Naive thymus-derived CD4-positive, alpha-beta T cell (primary cell): ENCODE results near the gene UNC13B. TPM values are rescaled to one million over a fixed set of nuclear protein-coding genes. Genes with fewer than 3 reads are reported as not detected.
"Not testable (repeated sequence)": the region's sequence is repeated elsewhere in the genome, so short reads cannot be mapped to it uniquely, and the experiment has no call there.

Experiments used
- ATAC-seq: fragments of 150-1000 bp; cut with Tn5 transposase; 2 replicates; pipeline ENCODE4 v1.10.0; 2021; ENCODE audit warnings: mild to moderate bottlenecking, moderate library complexity
- CTCF ChIA-PET: fragments of 350-600 bp; sonication (Branson Sonifier 250); formaldehyde crosslinking; loops from one replicate; lab custom pipeline; 2021; ENCODE audit warnings: antibody characterized with exemption; lab: Charles Lee
- POLR2A ChIA-PET: fragments of 350-600 bp; sonication (Branson Sonifier 250); formaldehyde crosslinking; loops from one replicate; lab custom pipeline; 2021; ENCODE audit warnings: antibody characterized with exemption, inconsistent platforms; lab: Charles Lee
- DNase-seq, 9 donors: peaks; one replicate each; pipeline versions ENCODE4 v3.0.0 to v3.0.0-alpha.2; 2020 to 2022; ENCODE audit warnings: mixed read lengths in 1 of 9
- H3K27ac ChIP-seq: one replicate; pipeline ENCODE4 v1.7.0; 2013; ENCODE audit warnings: mild to moderate bottlenecking, low read depth, low read length, moderate library complexity
- H3K27me3 ChIP-seq, 2 donors: one replicate each; pipeline ENCODE4 v1.7.0; 2013; ENCODE audit warnings: low read length in 2 of 2, mild to moderate bottlenecking in 2 of 2, moderate library complexity in 2 of 2; ENCODE audit not compliant: control insufficient read depth in 2 of 2, insufficient read depth in 2 of 2
- H3K36me3 ChIP-seq, 3 experiments: 1 replicate in 2 of 3; 2 replicates in 1 of 3; pipeline ENCODE4 v1.7.0; 2013; ENCODE audit warnings: low read length in 3 of 3, mild to moderate bottlenecking in 3 of 3, moderate library complexity in 1 of 3; ENCODE audit not compliant: insufficient read depth in 3 of 3, control insufficient read depth in 2 of 3
- H3K4me1 ChIP-seq, 2 donors: one replicate each; pipeline ENCODE4 v1.7.0; 2013; ENCODE audit warnings: low read length in 2 of 2, mild to moderate bottlenecking in 2 of 2, moderate library complexity in 1 of 2; ENCODE audit not compliant: control insufficient read depth in 2 of 2, insufficient read depth in 2 of 2
- H3K4me3 ChIP-seq: 2 replicates; pipeline ENCODE4 v1.7.0; 2013; ENCODE audit warnings: mild to moderate bottlenecking, low read length
- H3K9me3 ChIP-seq, 3 experiments: 1 replicate in 2 of 3; 2 replicates in 1 of 3; pipeline ENCODE4 v1.7.0; 2013; ENCODE audit warnings: low read length in 3 of 3; ENCODE audit not compliant: control insufficient read depth in 2 of 3
- H3K27ac Mint-ChIP-seq, 9 donors: one replicate each; pipeline ENCODE4 v1.8.0; 2020 to 2022; ENCODE audit warnings: mixed read lengths in 9 of 9, mild to moderate bottlenecking in 8 of 9, moderate library complexity in 5 of 9, inconsistent platforms in 2 of 9
- H3K27me3 Mint-ChIP-seq, 5 donors: one replicate each; pipeline ENCODE4 v1.8.0; 2021 to 2022; ENCODE audit warnings: mixed read lengths in 5 of 5, mild to moderate bottlenecking in 1 of 5
- H3K36me3 Mint-ChIP-seq, 5 donors: one replicate each; pipeline ENCODE4 v1.8.0; 2020 to 2022; ENCODE audit warnings: mixed read lengths in 5 of 5, mild to moderate bottlenecking in 3 of 5, inconsistent platforms in 1 of 5
- H3K4me1 Mint-ChIP-seq, 7 donors: one replicate each; pipeline ENCODE4 v1.8.0; 2020 to 2022; ENCODE audit warnings: mixed read lengths in 7 of 7, mild to moderate bottlenecking in 3 of 7, inconsistent platforms in 1 of 7
- H3K4me3 Mint-ChIP-seq, 10 donors: one replicate each; pipeline ENCODE4 v1.8.0; 2020 to 2022; ENCODE audit warnings: mild to moderate bottlenecking in 10 of 10, mixed read lengths in 10 of 10, moderate library complexity in 6 of 10, inconsistent platforms in 2 of 10
- H3K9me3 Mint-ChIP-seq, 11 donors: one replicate each; pipeline ENCODE4 v1.8.0; 2020 to 2022; ENCODE audit warnings: mixed read lengths in 11 of 11, mild to moderate bottlenecking in 4 of 11, inconsistent platforms in 1 of 11, moderate library complexity in 1 of 11
- intact Hi-C, 2 donors: fragments of 100-400 bp; cut with micrococcal nuclease; formaldehyde crosslinking; loops; one replicate each; pipeline ENCODE4 v1.15.1; 2023
- polyA plus RNA-seq, 2 donors: library from polyadenylated mRNA; unstranded; fragments of 300-500 nt; fragmentation: Illumina TruSeq; gene quantifications; one replicate each; pipeline ENCODE4 v1.2.3, GENCODE V29; 2021
- total RNA-seq, 6 experiments: library from RNA in 5 of 6; stranded (reverse) in 5 of 6; gene quantifications; 1 replicate in 5 of 6; 2 replicates in 1 of 6; pipeline ENCODE4 v1.2.3 and lab custom pipeline; 2021 to 2026

UNC13B gene
- total and polyA plus RNA-seq, 7 experiments from 2014 or later = 0.21 to 1.6 (median 0.85) TPM

DNA sequence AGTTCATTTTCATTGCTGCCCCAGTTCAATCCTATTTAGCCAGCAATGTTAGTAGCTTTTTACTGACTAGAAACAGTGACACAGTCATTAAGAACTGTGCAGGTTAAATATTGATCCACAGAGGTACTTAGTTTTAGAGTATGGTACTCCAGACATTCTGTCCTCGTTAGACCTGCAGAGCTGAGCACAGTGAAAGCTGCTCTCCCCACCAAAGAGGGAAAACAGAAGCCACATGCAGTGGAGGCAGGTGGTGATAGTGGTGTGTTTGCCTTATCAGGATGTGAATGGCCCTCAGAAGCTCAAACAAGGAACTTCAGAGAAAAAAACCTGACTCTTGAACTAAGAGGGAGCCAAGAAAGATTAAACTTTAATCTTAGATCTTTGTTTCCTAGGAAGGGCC lies 75.5 kb downstream of the UNC13B start:
- Mint-ChIP-seq H3K27me3 (peaks cover 7 to 13% (median 12%) of the 10 kb centered on the region in 5 donors), H3K4me3 (no peak overlapping the region), H3K4me1 (no peaks in the 10 kb centered on the region), H3K9me3 (peaks cover 0 to 14% (median 4%) of the 10 kb centered on the region in 11 donors), H3K36me3 (peaks cover 0 to 7% (median 4%) of the 10 kb centered on the region in 5 donors), H3K27ac (no peak overlapping the region)
- H3K9me3 ChIP-seq = no peaks in the 10 kb centered on the region
- H3K36me3 ChIP-seq = no peaks in the 10 kb centered on the region
- no peaks in the 10 kb centered on the region for H3K4me1 ChIP-seq
- DNase-seq (no peak), ATAC-seq (no peak)
- intact Hi-C loops = no loop called here
- H3K27me3 ChIP-seq = no peaks in the 10 kb centered on the region
- POLR2A ChIA-PET = no interaction called here
- CTCF ChIA-PET = no interaction called here
- no peak overlapping the region for H3K4me3 ChIP-seq
- H3K27ac ChIP-seq = no peak overlapping the region

DNA sequence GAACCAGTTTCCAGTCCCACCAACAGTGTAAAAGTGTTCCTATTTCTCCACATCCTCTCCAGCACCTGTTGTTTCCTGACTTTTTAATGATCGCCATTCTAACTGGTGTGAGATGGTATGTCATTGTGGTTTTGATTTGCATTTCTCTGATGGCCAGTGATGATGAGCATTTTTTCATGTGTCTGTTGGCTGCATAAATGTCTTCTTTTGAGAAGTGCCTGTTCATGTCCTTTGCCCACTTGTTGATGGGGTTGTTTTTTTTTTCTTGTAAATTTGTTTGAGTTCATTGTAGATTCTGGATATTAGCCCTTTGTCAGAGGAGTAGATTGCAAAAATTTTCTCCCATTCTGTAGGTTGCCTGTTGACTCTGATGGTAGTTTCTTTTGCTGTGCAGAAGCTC lies 84.1 kb downstream of the UNC13B start:
- POLR2A ChIA-PET, H3K27ac Mint-ChIP-seq, intact Hi-C loops: not testable (repeated sequence)

DNA sequence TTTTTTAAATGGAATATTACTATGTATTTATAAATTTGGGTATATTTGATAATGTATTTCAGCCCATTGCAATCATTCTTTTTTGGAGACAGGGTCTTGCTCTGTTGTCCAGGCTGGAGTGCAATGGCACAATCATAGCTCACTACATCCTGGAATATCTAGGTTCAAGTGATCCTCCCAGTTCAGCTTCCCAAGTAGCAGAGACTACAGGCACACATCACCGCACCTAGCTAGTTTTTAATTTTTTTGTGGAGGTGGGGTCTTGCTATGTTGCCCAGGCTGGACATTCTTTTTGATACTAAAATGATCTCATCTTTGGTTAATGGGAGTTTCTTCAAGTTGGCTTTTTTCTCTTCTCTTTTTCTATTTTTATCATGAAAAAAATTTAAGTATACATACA lies 91.3 kb downstream of the UNC13B start:
- Histone ChIP-seq H3K27ac (no peak overlapping the region), H3K27me3 (no peaks in the 10 kb centered on the region), H3K4me1 (no peaks in the 10 kb centered on the region), H3K4me3 (no peak overlapping the region), H3K36me3 (no peaks in the 10 kb centered on the region), H3K9me3 (no peaks in the 10 kb centered on the region)
- ATAC-seq (no peak), DNase-seq (no peak)
- Mint-ChIP-seq H3K36me3 (no peaks in the 10 kb centered on the region), H3K9me3 (peaks cover 0 to 5% (median 0%) of the 10 kb centered on the region in 11 donors), H3K27ac (no peak overlapping the region), H3K4me1 (no peaks in the 10 kb centered on the region), H3K4me3 (no peak overlapping the region), H3K27me3 (peaks cover 5 to 20% (median 8%) of the 10 kb centered on the region in 5 donors)
- intact Hi-C loops = loop anchor here in 1 of 2 donors (10.0 kb wide), 1 partner anchor 302 kb away; no protein-coding TSS in a partner anchor
- POLR2A ChIA-PET = no interaction called here
- CTCF ChIA-PET = no interaction called here

More for the DNA sequence above, 84.1 kb downstream of the UNC13B start:
- H3K9me3 ChIP-seq, H3K4me3 Mint-ChIP-seq, H3K36me3 Mint-ChIP-seq, H3K4me3 ChIP-seq, H3K27ac ChIP-seq, H3K36me3 ChIP-seq, H3K4me1 Mint-ChIP-seq, DNase-seq, H3K27me3 ChIP-seq, CTCF ChIA-PET, ATAC-seq, H3K4me1 ChIP-seq: not testable (repeated sequence)
- Mint-ChIP-seq H3K27me3 (peaks cover 6 to 27% (median 15%) of the 10 kb centered on the region in 5 donors), H3K9me3 (peaks cover 0 to 11% (median 0%) of the 10 kb centered on the region in 11 donors)

DNA sequence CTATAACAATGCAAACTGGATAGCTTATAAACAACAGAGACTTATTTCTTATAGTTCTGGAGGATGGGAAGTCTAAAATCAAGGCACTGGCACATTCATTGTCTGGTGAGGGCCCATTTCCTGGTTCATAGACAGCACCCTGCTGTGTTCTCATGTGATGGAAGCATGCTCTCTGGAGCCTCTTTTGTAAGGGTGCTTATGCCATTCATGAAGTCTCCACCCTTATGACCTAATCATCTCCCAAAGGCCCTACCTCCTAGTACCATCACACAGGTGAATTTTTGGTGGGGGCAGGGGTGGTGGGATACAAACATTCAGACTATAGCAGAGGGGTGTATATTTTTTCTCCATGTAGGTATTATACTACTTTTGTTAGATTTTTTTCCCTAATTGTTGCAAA lies 92.4 kb downstream of the UNC13B start:
- no peaks in the 10 kb centered on the region for H3K4me1 ChIP-seq
- ChIA-PET CTCF (no interaction called here), POLR2A (interaction anchor here (0.6 kb wide), 1 partner anchor 93 kb away, joined by 3 read pairs; no protein-coding TSS in a partner anchor)
- no peak overlapping the region for H3K27ac ChIP-seq
- no peak for DNase-seq
- no peaks in the 10 kb centered on the region for H3K27me3 ChIP-seq
- H3K27me3 Mint-ChIP-seq = peaks cover 0 to 14% (median 4%) of the 10 kb centered on the region in 5 donors
- H3K4me1 Mint-ChIP-seq = no peaks in the 10 kb centered on the region
- H3K9me3 Mint-ChIP-seq = no peaks in the 10 kb centered on the region
- H3K4me3 Mint-ChIP-seq = no peak overlapping the region
- no peaks in the 10 kb centered on the region for H3K36me3 Mint-ChIP-seq
- no peak for ATAC-seq
- no peak overlapping the region for H3K27ac Mint-ChIP-seq
- no peak overlapping the region for H3K4me3 ChIP-seq
- intact Hi-C loops = loop anchor here in 1 of 2 donors (10.0 kb wide), 1 partner anchor 301 kb away; no protein-coding TSS in a partner anchor
- no peaks in the 10 kb centered on the region for H3K36me3 ChIP-seq
- no peaks in the 10 kb centered on the region for H3K9me3 ChIP-seq

DNA sequence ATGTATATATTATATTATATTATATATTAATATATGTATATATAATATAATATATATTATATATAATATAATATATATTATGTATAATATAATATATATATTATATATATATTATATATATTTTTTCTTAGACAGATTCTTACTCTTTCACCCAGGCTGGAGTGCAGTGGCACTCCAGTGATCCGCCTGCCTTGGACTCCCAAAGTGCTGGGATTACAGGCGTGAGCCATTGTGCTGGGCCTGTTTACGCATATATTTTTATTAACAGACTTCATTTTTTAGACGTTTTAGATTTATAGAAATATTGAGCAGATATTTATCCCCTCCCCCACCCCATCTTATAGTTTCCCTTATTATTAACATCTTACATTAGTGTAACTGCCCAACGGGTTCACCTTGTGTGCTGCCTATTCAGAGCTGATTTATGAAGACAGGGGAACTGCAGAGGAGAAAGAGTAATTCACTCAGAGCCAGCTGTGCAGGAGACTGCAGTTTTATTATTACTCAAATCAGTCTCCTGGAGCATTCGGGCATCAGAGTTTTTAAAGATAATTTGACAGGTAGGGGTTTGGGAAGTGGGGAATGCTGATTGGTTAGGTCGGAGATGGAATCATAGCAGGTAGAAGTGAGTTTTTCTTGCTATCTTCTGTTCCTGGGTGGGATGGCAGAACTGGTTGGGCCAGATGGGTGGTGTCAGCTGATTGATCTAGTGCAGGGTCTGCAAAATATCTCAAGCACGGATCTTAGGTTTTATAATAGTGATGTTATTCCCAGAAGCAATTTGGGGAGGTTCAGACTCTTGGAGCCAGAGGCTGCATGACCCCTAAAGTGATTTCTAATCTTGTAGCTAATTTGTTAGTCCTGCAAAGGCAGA lies 93.4 kb downstream of the UNC13B start:
- Histone ChIP-seq H3K4me1 (no peaks in the 10 kb centered on the region), H3K4me3 (no peak overlapping the region), H3K36me3 (no peaks in the 10 kb centered on the region), H3K27me3 (no peaks in the 10 kb centered on the region), H3K9me3 (no peaks in the 10 kb centered on the region), H3K27ac (no peak overlapping the region)
- Mint-ChIP-seq H3K36me3 (no peaks in the 10 kb centered on the region), H3K9me3 (no peaks in the 10 kb centered on the region), H3K4me3 (no peak overlapping the region), H3K27ac (no peak overlapping the region), H3K4me1 (no peaks in the 10 kb centered on the region), H3K27me3 (peaks cover 0 to 5% (median 3%) of the 10 kb centered on the region in 5 donors)
- intact Hi-C loops = loop anchor here in 1 of 2 donors (10.0 kb wide), 1 partner anchor 300 kb away; no protein-coding TSS in a partner anchor
- POLR2A ChIA-PET = no interaction called here
- DNase-seq = no peak
- ATAC-seq = no peak
- CTCF ChIA-PET = interaction anchor here (1.1 kb wide), 1 partner anchor 12 kb away, joined by 3 read pairs; no protein-coding TSS in a partner anchor

DNA sequence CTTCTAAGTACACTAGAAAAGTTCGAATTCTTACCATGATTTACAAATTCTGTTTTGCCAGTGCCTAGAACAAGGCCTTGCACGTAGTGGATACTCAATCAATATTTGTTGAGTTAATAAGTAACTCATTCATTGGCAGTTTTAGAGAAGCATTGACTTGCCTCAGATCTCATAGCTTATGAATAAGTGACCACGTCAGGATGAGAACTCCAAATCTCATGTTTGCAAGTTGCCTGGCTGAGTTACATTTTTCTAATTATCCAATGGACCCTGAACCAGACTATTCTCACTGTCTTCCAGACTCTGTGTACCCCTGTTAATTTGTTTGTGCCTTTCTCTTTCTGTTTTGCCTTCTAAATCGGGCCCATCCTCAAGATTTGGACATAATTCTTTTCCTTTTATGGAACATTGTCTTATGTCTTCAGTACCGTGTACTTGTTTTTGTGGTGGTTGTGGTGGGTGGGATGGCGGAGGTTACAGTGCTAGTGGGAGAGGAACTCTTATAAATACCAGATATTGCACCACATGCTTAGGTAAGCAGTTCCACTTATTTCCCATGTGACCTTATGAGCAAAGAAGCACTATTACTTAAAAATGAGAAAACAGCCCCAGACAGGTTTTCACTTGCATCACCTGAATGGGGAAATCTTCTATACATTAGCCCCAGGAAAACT lies 96.3 kb downstream of the UNC13B start:
- H3K36me3 Mint-ChIP-seq = no peaks in the 10 kb centered on the region
- no peaks in the 10 kb centered on the region for H3K4me1 Mint-ChIP-seq
- intact Hi-C loops = loop anchor here (1.0 to 10.0 kb wide), 4 partner anchors 142 to 359 kb away; no protein-coding TSS in a partner anchor
- no peak for ATAC-seq
- peaks cover 0 to 8% (median 0%) of the 10 kb centered on the region in 5 donors for H3K27me3 Mint-ChIP-seq
- H3K9me3 Mint-ChIP-seq = peaks cover 0 to 2% (median 0%) of the 10 kb centered on the region in 11 donors
- no peaks in the 10 kb centered on the region for H3K4me1 ChIP-seq
- H3K27ac ChIP-seq = no peak overlapping the region
- ChIA-PET POLR2A (no interaction called here), CTCF (interaction anchor here (0.6 to 2.6 kb wide), 5 partner anchors 10 to 358 kb away, joined by 3 to 19 read pairs (median 5); partner anchors contain the start of gene ATOSB)
- H3K36me3 ChIP-seq = no peaks in the 10 kb centered on the region
- peak overlapping the region in 1 of 9 donors; percentile 24 for H3K27ac Mint-ChIP-seq
- H3K4me3 ChIP-seq = no peak overlapping the region
- DNase-seq = no peak
- no peaks in the 10 kb centered on the region for H3K27me3 ChIP-seq
- H3K4me3 Mint-ChIP-seq = no peak overlapping the region
- no peaks in the 10 kb centered on the region for H3K9me3 ChIP-seq
